ENCODE data around the gene KIF19. TPM values are rescaled to one million over a fixed set of nuclear protein-coding genes. Genes with fewer than 3 reads are reported as not detected.
A peak's percentile ranks its signal among the peaks of the same experiment; 100 is the strongest.

Gene KIF19
- total and polyA plus RNA-seq, 2 of the 8 experiments (the other 6 are each of a cell fraction or from before 2014, with no cell fraction given): 0.52 to 0.77 TPM

DNA sequence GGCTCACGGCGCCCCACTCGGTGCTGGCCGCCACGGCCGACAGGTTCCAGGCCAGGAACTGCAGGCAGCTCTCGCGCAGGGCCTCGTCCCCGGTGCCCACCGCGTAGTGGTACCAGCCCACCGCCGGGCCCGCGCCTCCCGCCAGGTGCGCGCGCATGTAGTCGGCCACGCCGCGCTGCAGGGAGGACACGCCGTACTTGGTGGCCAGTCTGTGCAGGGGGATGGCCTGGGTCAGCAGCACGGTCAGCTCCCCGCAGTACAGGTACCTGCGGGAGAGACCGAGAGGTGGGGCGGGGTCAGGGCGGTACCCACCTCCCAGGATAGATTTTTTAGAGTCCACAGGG is 31.4 kb downstream of the KIF19 start:
- WGBS, 2 experiments (ENCODE audit: extremely low coverage in 1 of 2, insufficient coverage in 1 of 2, insufficient read length in 1 of 2, insufficient replicate concordance in 2 of 2, low coverage in 1 of 2, low lambda C conversion rate in 2 of 2, missing lambda C conversion rate in 1 of 2): 92% methylated on average over 22 of the region's 32 CpGs; no CpG with 5 or more reads in 1 of the 2 experiments
- Histone ChIP-seq H2BK15ac (ENCODE audit: low read length) (no peak overlapping the region), H3K4me1 (replicated peaks in 1 of 4; ENCODE audit: control insufficient read depth in 3 of 4, insufficient read depth in 4 of 4, low read length in 3 of 4) (peaks cover 5 to 21% (median 14%) of the 10 kb centered on the region in 4 experiments), H3K23me2 (ENCODE audit: low read depth, low read length) (peaks cover 1% of the 10 kb centered on the region; the same call in 1 of the 2 replicates), H2AK5ac (ENCODE audit: low read depth, low read length) (no peak overlapping the region), H4K8ac (ENCODE audit: extremely low read depth, insufficient read depth, low read length) (no peak overlapping the region; the same call in 1 of the 2 replicates), H3K79me2 (ENCODE audit: control insufficient read depth in 1 of 2, insufficient read depth in 2 of 2, low read length in 2 of 2) (no peaks in the 10 kb centered on the region), H3K23ac (ENCODE audit: insufficient read length) (no peak overlapping the region), H2BK5ac (ENCODE audit: low read depth, low read length) (no peak overlapping the region), H2AFZ (ENCODE audit: low read length) (no peak overlapping the region), H2BK120ac (replicated peaks; ENCODE audit: low read depth, low read length) (no peak overlapping the region), H3K4me3 (ENCODE audit: extremely low read depth in 1 of 4, insufficient read depth in 2 of 4, low read depth in 3 of 4, low read length in 4 of 4) (no peak overlapping the region), H3K18ac (ENCODE audit: extremely low read depth, low read length) (no peak overlapping the region), H3K9ac (replicated peaks in 1 of 4; ENCODE audit: extremely low read depth in 1 of 4, low read depth in 3 of 4, low read length in 3 of 4) (no peak overlapping the region), H3K4ac (replicated peaks; ENCODE audit: insufficient read length, low read depth, low read length) (no peak overlapping the region), H3K14ac (ENCODE audit: insufficient read length) (no peak overlapping the region), H3K27ac (ENCODE audit: low read depth, low read length) (no peak overlapping the region), H3K27me3 (replicated peaks in 1 of 4; ENCODE audit: control insufficient read depth in 3 of 4, extremely low read depth in 1 of 4, insufficient read depth in 3 of 4, low read length in 3 of 4) (peaks cover 11 to 27% (median 16%) of the 10 kb centered on the region in 4 experiments), H4K5ac (ENCODE audit: insufficient read length, low read depth, low read length) (no peak overlapping the region), H2BK12ac (ENCODE audit: low read depth, low read length) (no peak overlapping the region), H3K56ac (replicated peaks; ENCODE audit: insufficient read length, low read depth, low read length) (no peak overlapping the region), H4K20me1 (replicated peaks in 1 of 2; ENCODE audit: control insufficient read depth in 1 of 2, insufficient read depth in 2 of 2, low read length in 2 of 2) (no peaks in the 10 kb centered on the region), H3K4me2 (ENCODE audit: insufficient read depth in 1 of 2, low read depth in 2 of 2, low read length in 2 of 2) (0 out of 4 replicates have a peak overlapping the region, but pooled peaks of 1 of the 2 experiments have one; percentile 16), H3K36me3 (ENCODE audit: control insufficient read depth in 2 of 4, insufficient read depth in 4 of 4, low read length in 3 of 4) (peaks cover 0 to 10% (median 0%) of the 10 kb centered on the region in 4 experiments; a peak in 1 of 8 replicates), H2BK20ac (ENCODE audit: low read length) (no peak overlapping the region), H4K91ac (replicated peaks; ENCODE audit: insufficient read length, low read length) (no peak overlapping the region), H3K9me3 (ENCODE audit: insufficient read depth in 2 of 2, low read depth in 1 of 2, low read length in 1 of 2) (no peaks in the 10 kb centered on the region), H3K79me1 (ENCODE audit: low read depth, low read length) (no peaks in the 10 kb centered on the region)
- DNase-seq (ENCODE audit: low read depth in 1 of 2, low spot score in 2 of 2): no peak
- ChIA-PET CTCF (ENCODE audit: partially characterized antibody) (interaction anchor here (1.1 to 3.3 kb wide), 9 partner anchors 9 to 109 kb away, joined by 3 to 18 read pairs (median 4); partner anchors contain the start of genes CD300A and GPR142), POLR2A (ENCODE audit: partially characterized antibody) (interaction anchor here (0.8 to 1.0 kb wide), 2 partner anchors 52 to 151 kb away, joined by 3 read pairs; no protein-coding TSS in a partner anchor)
- no peak for FAIRE-seq
- TF ChIP-seq EZH2 (IDR thresholded peaks at IDR 0.05; ENCODE audit: low read depth, low read length, severe bottlenecking) (no peak), SIN3A (conservative IDR thresholded peaks at IDR 0.05 in 1 of 2, IDR thresholded peaks at IDR 0.05 in 1 of 2; ENCODE audit: low read depth in 1 of 2, low read length in 2 of 2) (no peak), RNF2 (IDR thresholded peaks at IDR 0.05; ENCODE audit: borderline replicate concordance, low read depth, low read length, missing control alignments, poor library complexity, severe bottlenecking) (no peak), RAD21 (IDR thresholded peaks at IDR 0.05 in 1 of 2, conservative IDR thresholded peaks at IDR 0.05 in 1 of 2; ENCODE audit: low read depth in 2 of 2, low read length in 2 of 2) (no peak), TEAD4 (IDR thresholded peaks at IDR 0.05; ENCODE audit: low read depth, low read length) (no peak), GTF2F1 (IDR thresholded peaks at IDR 0.05; ENCODE audit: borderline replicate concordance, low read depth, low read length) (no peak), BRCA1 (IDR thresholded peaks at IDR 0.05; ENCODE audit: low read depth, low read length) (no peak), HDAC6 (IDR thresholded peaks at IDR 0.05; ENCODE audit: low read depth, low read length) (no peak), JUND (IDR thresholded peaks at IDR 0.05; ENCODE audit: low read length) (no peak), SIX5 (IDR thresholded peaks at IDR 0.05; ENCODE audit: low read depth, low read length) (no peak), KDM1A (IDR thresholded peaks at IDR 0.05; ENCODE audit: borderline replicate concordance, low read length) (no peak), CHD2 (IDR thresholded peaks at IDR 0.05; ENCODE audit: low read length) (no peak), NRF1 (IDR thresholded peaks at IDR 0.05; ENCODE audit: low read depth, low read length) (no peak)

All from H1 (cell line).